Measurements from ENCODE around the gene GOLGA8B.
"Not testable (repeated sequence)": the region's sequence is repeated elsewhere in the genome, so short reads cannot be mapped to it uniquely, and the experiment has no call there.

GOLGA8B gene

GRCh38 chr15:34583399-34584329 lies at the start of gene GOLGA8B:
Gene GOLGA8B (minus strand): TSS chr15:34583651. CDS start chr15:34535912, 47,739 bp downstream.
- Mint-ChIP-seq H3K36me3 (ENCODE audit: low read depth) (peaks cover 29% of the 10 kb centered on the region), H3K27me3 (peaks cover 25% of the 10 kb centered on the region), H3K9me3 (no peaks in the 10 kb centered on the region), H3K4me3 (peak within 1 kb of the TSS; percentile 92), H3K4me1 (ENCODE audit: low read depth) (peaks cover 49% of the 10 kb centered on the region), H3K27ac (peak within 1 kb of the TSS; percentile 88)
- peak; percentile 87 for DNase-seq

GRCh38 chr15:34633165-34633564 lies 49.7 kb upstream of the GOLGA8B start:
- H3K36me3 Mint-ChIP-seq (ENCODE audit: low read depth); H3K4me3 Mint-ChIP-seq; H3K9me3 Mint-ChIP-seq; H3K27me3 Mint-ChIP-seq; DNase-seq; H3K27ac Mint-ChIP-seq: not testable (repeated sequence)
- peaks cover 27% of the 10 kb centered on the region for H3K4me1 Mint-ChIP-seq (ENCODE audit: low read depth)

GRCh38 chr15:34628577-34629152 lies 45.2 kb upstream of the GOLGA8B start:
- DNase-seq: no peak
- Mint-ChIP-seq H3K9me3 (peaks cover 6% of the 10 kb centered on the region), H3K27ac (no peak overlapping the region), H3K27me3 (peaks cover 29% of the 10 kb centered on the region), H3K36me3 (ENCODE audit: low read depth) (no peaks in the 10 kb centered on the region), H3K4me3 (no peak overlapping the region), H3K4me1 (ENCODE audit: low read depth) (peaks cover 31% of the 10 kb centered on the region)

- peaks cover 14% of the 10 kb centered on the region for H3K4me1 Mint-ChIP-seq (ENCODE audit: low read depth)
- peaks cover 40% of the 10 kb centered on the region for H3K27me3 Mint-ChIP-seq
- H3K27ac Mint-ChIP-seq: no peak overlapping the region
- no peaks in the 10 kb centered on the region for H3K9me3 Mint-ChIP-seq
- no peak for DNase-seq
- H3K36me3 Mint-ChIP-seq (ENCODE audit: low read depth): no peaks in the 10 kb centered on the region
- no peak overlapping the region for H3K4me3 Mint-ChIP-seq
These were observed 41.6 kb upstream of the GOLGA8B start for GRCh38 chr15:34625007-34625406.

- no peak for DNase-seq
- Mint-ChIP-seq H3K36me3 (ENCODE audit: low read depth) (no peaks in the 10 kb centered on the region), H3K4me3 (no peak overlapping the region), H3K27ac (no peak overlapping the region), H3K27me3 (peaks cover 45% of the 10 kb centered on the region), H3K4me1 (ENCODE audit: low read depth) (peaks cover 1% of the 10 kb centered on the region), H3K9me3 (no peaks in the 10 kb centered on the region)
These were observed 38.2 kb upstream of the GOLGA8B start for GRCh38 chr15:34621675-34622074.

- Mint-ChIP-seq H3K36me3 (ENCODE audit: low read depth) (no peaks in the 10 kb centered on the region), H3K4me3 (no peak overlapping the region), H3K9me3 (no peaks in the 10 kb centered on the region), H3K4me1 (ENCODE audit: low read depth) (peaks cover 4% of the 10 kb centered on the region), H3K27me3 (peaks cover 47% of the 10 kb centered on the region), H3K27ac (no peak overlapping the region)
- DNase-seq: no peak
These were observed 37.4 kb upstream of the GOLGA8B start for GRCh38 chr15:34620814-34621213.

- no peaks in the 10 kb centered on the region for H3K9me3 Mint-ChIP-seq
- no peak overlapping the region for H3K27ac Mint-ChIP-seq
- DNase-seq: no peak
- no peak overlapping the region for H3K4me3 Mint-ChIP-seq
- H3K27me3 Mint-ChIP-seq: peaks cover 47% of the 10 kb centered on the region
- peaks cover 4% of the 10 kb centered on the region for H3K4me1 Mint-ChIP-seq (ENCODE audit: low read depth)
- no peaks in the 10 kb centered on the region for H3K36me3 Mint-ChIP-seq (ENCODE audit: low read depth)
These were observed 36.7 kb upstream of the GOLGA8B start for GRCh38 chr15:34620142-34620541.

GRCh38 chr15:34619151-34619550 lies 35.7 kb upstream of the GOLGA8B start:
- Mint-ChIP-seq H3K4me1 (ENCODE audit: low read depth) (peaks cover 4% of the 10 kb centered on the region), H3K36me3 (ENCODE audit: low read depth) (no peaks in the 10 kb centered on the region), H3K27me3 (peaks cover 44% of the 10 kb centered on the region), H3K27ac (no peak overlapping the region), H3K4me3 (no peak overlapping the region), H3K9me3 (no peaks in the 10 kb centered on the region)
- DNase-seq: no peak

GRCh38 chr15:34618073-34618472 lies 34.6 kb upstream of the GOLGA8B start:
- Mint-ChIP-seq H3K27ac (no peak overlapping the region), H3K4me1 (ENCODE audit: low read depth) (peaks cover 4% of the 10 kb centered on the region), H3K9me3 (no peaks in the 10 kb centered on the region), H3K36me3 (ENCODE audit: low read depth) (no peaks in the 10 kb centered on the region), H3K4me3 (no peak overlapping the region), H3K27me3 (peaks cover 42% of the 10 kb centered on the region)
- DNase-seq: no peak

- H3K4me1 Mint-ChIP-seq (ENCODE audit: low read depth): peaks cover 4% of the 10 kb centered on the region
- H3K36me3 Mint-ChIP-seq (ENCODE audit: low read depth): no peaks in the 10 kb centered on the region
- DNase-seq: no peak
- H3K4me3 Mint-ChIP-seq: no peak overlapping the region
- peaks cover 40% of the 10 kb centered on the region for H3K27me3 Mint-ChIP-seq
- H3K27ac Mint-ChIP-seq: no peak overlapping the region
- H3K9me3 Mint-ChIP-seq: no peaks in the 10 kb centered on the region
These were observed 33.2 kb upstream of the GOLGA8B start for GRCh38 chr15:34616613-34617012.

GRCh38 chr15:34613997-34614396 lies 30.5 kb upstream of the GOLGA8B start:
- Mint-ChIP-seq H3K4me1 (ENCODE audit: low read depth) (peaks cover 18% of the 10 kb centered on the region), H3K27me3 (peaks cover 26% of the 10 kb centered on the region), H3K4me3 (no peak overlapping the region), H3K36me3 (ENCODE audit: low read depth) (no peaks in the 10 kb centered on the region), H3K9me3 (no peaks in the 10 kb centered on the region), H3K27ac (no peak overlapping the region)
- no peak for DNase-seq

- no peaks in the 10 kb centered on the region for H3K9me3 Mint-ChIP-seq
- H3K27me3 Mint-ChIP-seq: peaks cover 23% of the 10 kb centered on the region
- peaks cover 18% of the 10 kb centered on the region for H3K4me1 Mint-ChIP-seq (ENCODE audit: low read depth)
- no peak overlapping the region for H3K27ac Mint-ChIP-seq
- DNase-seq: no peak
- H3K36me3 Mint-ChIP-seq (ENCODE audit: low read depth): no peaks in the 10 kb centered on the region
- no peak overlapping the region for H3K4me3 Mint-ChIP-seq
These were observed 29.9 kb upstream of the GOLGA8B start for GRCh38 chr15:34613301-34613700.

- Mint-ChIP-seq H3K27ac (no peak overlapping the region), H3K27me3 (peaks cover 18% of the 10 kb centered on the region), H3K36me3 (ENCODE audit: low read depth) (no peaks in the 10 kb centered on the region)
These were observed 26.9 kb upstream of the GOLGA8B start for GRCh38 chr15:34610354-34610753.

GRCh38 chr15:34609102-34610057 lies 25.9 kb upstream of the GOLGA8B start:
- no peak for DNase-seq
- Mint-ChIP-seq H3K36me3 (ENCODE audit: low read depth) (no peaks in the 10 kb centered on the region), H3K4me3 (no peak overlapping the region)

More at GRCh38 chr15:34610354-34610753, 26.9 kb upstream of the GOLGA8B start:
- no peak for DNase-seq
- H3K4me1 Mint-ChIP-seq (ENCODE audit: low read depth): peaks cover 14% of the 10 kb centered on the region
- H3K9me3 Mint-ChIP-seq: no peaks in the 10 kb centered on the region
- no peak overlapping the region for H3K4me3 Mint-ChIP-seq

More at GRCh38 chr15:34609102-34610057, 25.9 kb upstream of the GOLGA8B start:
- H3K4me1 Mint-ChIP-seq (ENCODE audit: low read depth): peaks cover 14% of the 10 kb centered on the region
- no peaks in the 10 kb centered on the region for H3K9me3 Mint-ChIP-seq
- peaks cover 21% of the 10 kb centered on the region for H3K27me3 Mint-ChIP-seq
- no peak overlapping the region for H3K27ac Mint-ChIP-seq
